HCT116 (cell line): ENCODE data around the gene KRT73. TPM values are rescaled to one million over a fixed set of nuclear protein-coding genes. Genes with fewer than 3 reads are reported as not detected.

Source experiments
- ATAC-seq: fragments of 200-7000 bp; cut with Tn5 transposase; 2 replicates; pipeline ENCODE4 v1.9.1; 2020; ENCODE audit warnings: mild to moderate bottlenecking, moderate library complexity
- BruUV-seq: library from RNA; stranded (reverse); fragments of 400-500 nt; replicated peaks from 2 replicates; lab custom pipeline; 2021; lab: Mats Ljungman, UMichigan
- CTCF ChIA-PET: fragments of 300-600 bp; sonication (Branson Sonifier 250); formaldehyde crosslinking; loops from one replicate; lab custom pipeline; 2021; ENCODE audit warnings: antibody characterized with exemption; lab: Charles Lee
- POLR2A ChIA-PET: fragments of 300-600, 350-600 bp; sonication (Branson Sonifier 250); formaldehyde crosslinking; loops from one replicate; lab custom pipeline; 2021; ENCODE audit warnings: antibody characterized with exemption; lab: Charles Lee
- RAD21 ChIA-PET, 2 experiments: fragments of 300-600 bp; sonication (Branson Sonifier 250); formaldehyde crosslinking; loops; one replicate each; lab custom pipeline; 2023; ENCODE audit warnings: low total read pairs in 2 of 2; ENCODE audit not compliant: uncharacterized antibody in 2 of 2, unreplicated experiment in 2 of 2, low non-redundant PET in 1 of 2; lab: Charles Lee
- DNase-seq: peaks from one replicate; pipeline ENCODE4 v3.0.0-alpha.2; 2010; ENCODE audit warnings: low read depth, low spot score
- H2AFZ ChIP-seq: fragments of 200-600 bp; shearing (Covaris generic), sonication (generic); 2 replicates; pipeline ENCODE4 v1.6.1; 2017; ENCODE audit warnings: low read depth, mixed run types, mixed read lengths, antibody characterized with exemption, low read length; ENCODE audit not compliant: poor library complexity, severe bottlenecking
- H3K27ac ChIP-seq: 2 replicates; pipeline ENCODE4 v1.5.1; 2012; ENCODE audit warnings: low read depth, low read length
- H3K27me3 ChIP-seq: fragments of 200-600 bp; sonication (generic); 2 replicates; pipeline ENCODE4 v1.6.1; 2016; ENCODE audit warnings: mixed run types, low read length, mixed read lengths; ENCODE audit not compliant: insufficient read depth
- H3K36me3 ChIP-seq, 2 experiments: fragments of 200-500 bp in 1 of 2; fragments of 200-600 bp in 1 of 2; sonication (Bioruptor generic) in 1 of 2; sonication (generic) in 1 of 2; 2 replicates each; pipeline versions ENCODE4 v1.5.1 to v1.6.1; 2014 to 2016; ENCODE audit warnings: low read length in 2 of 2, inconsistent platforms in 1 of 2, mixed read lengths in 1 of 2, mixed run types in 1 of 2; ENCODE audit not compliant: insufficient read depth in 2 of 2, control insufficient read depth in 1 of 2
- H3K4me1 ChIP-seq, 2 experiments: fragments of 200-600 bp in 1 of 2; sonication (generic) in 1 of 2; 2 replicates each; pipeline versions ENCODE4 v1.5.1 to v1.6.1; 2012 to 2017; ENCODE audit warnings: low read length in 2 of 2, inconsistent platforms in 1 of 2, mild to moderate bottlenecking in 1 of 2, mixed read lengths in 1 of 2, mixed run types in 1 of 2, moderate library complexity in 1 of 2; ENCODE audit not compliant: insufficient read depth in 2 of 2, control insufficient read depth in 1 of 2
- H3K4me2 ChIP-seq: fragments of 200-600 bp; sonication (generic); 2 replicates; pipeline ENCODE4 v1.6.1; 2017; ENCODE audit warnings: mixed run types, low read length, mixed read lengths
- H3K4me3 ChIP-seq, 2 experiments: fragments of 200-600 bp in 1 of 2; sonication (generic) in 1 of 2; replicated peaks in 1 of 2; 2 replicates each; pipeline ENCODE4 v1.5.1; 2011 to 2016; ENCODE audit warnings: low read length in 2 of 2, control low read depth in 1 of 2, low read depth in 1 of 2, mild to moderate bottlenecking in 1 of 2, mixed read lengths in 1 of 2, mixed run types in 1 of 2
- H3K79me2 ChIP-seq: fragments of 200-600 bp; sonication (generic); 2 replicates; pipeline ENCODE4 v1.6.1; 2017; ENCODE audit warnings: mild to moderate bottlenecking, mixed run types, low read length, moderate library complexity, mixed read lengths; ENCODE audit not compliant: insufficient read depth
- H3K9ac ChIP-seq: fragments of 200-600 bp; sonication (generic); 2 replicates; pipeline ENCODE4 v1.6.1; 2016; ENCODE audit warnings: low read length, mixed read lengths
- H3K9me2 ChIP-seq: fragments of 200-600 bp; sonication (generic), shearing (Covaris generic); 2 replicates; pipeline ENCODE4 v1.6.1; 2017; ENCODE audit warnings: mixed run types, mild to moderate bottlenecking, moderate library complexity; ENCODE audit not compliant: insufficient read depth
- H3K9me3 ChIP-seq, 2 experiments: fragments of 200-500 bp in 1 of 2; fragments of 200-600 bp in 1 of 2; sonication (Bioruptor generic) in 1 of 2; sonication (generic) in 1 of 2; 2 replicates each; pipeline ENCODE4 v1.6.1; 2014 to 2017; ENCODE audit warnings: low read length in 2 of 2, mixed read lengths in 2 of 2, inconsistent platforms in 1 of 2, low read depth in 1 of 2, mild to moderate bottlenecking in 1 of 2, mixed run types in 1 of 2, moderate library complexity in 1 of 2; ENCODE audit not compliant: control insufficient read depth in 1 of 2, insufficient read depth in 1 of 2
- H4K20me1 ChIP-seq: fragments of 200-600 bp; sonication (generic), shearing (Covaris generic); 2 replicates; pipeline ENCODE4 v1.6.1; 2017; ENCODE audit warnings: mixed run types, mild to moderate bottlenecking, moderate library complexity; ENCODE audit not compliant: insufficient read depth
- ATF3 ChIP-seq: IDR thresholded peaks from 2 replicates; pipeline ENCODE4 v1.6.1; 2012
- CBX3 ChIP-seq: IDR thresholded peaks from 2 replicates; pipeline ENCODE4 v1.6.1; 2012; ENCODE audit warnings: low read depth
- CTCF ChIP-seq, 3 experiments: fragments of 200-600 bp in 1 of 3; sonication (generic) in 1 of 3; IDR thresholded peaks in 2 of 3; conservative IDR thresholded peaks in 1 of 3; 2 replicates each; pipeline ENCODE4 v1.5.1; 2012 to 2017; ENCODE audit warnings: low read depth in 2 of 3, low read length in 2 of 3, antibody characterized with exemption in 1 of 3, borderline replicate concordance in 1 of 3, control low read depth in 1 of 3, mild to moderate bottlenecking in 1 of 3, mixed read lengths in 1 of 3, mixed run types in 1 of 3, moderate library complexity in 1 of 3; ENCODE audit not compliant: insufficient read depth in 1 of 3
- ELF1 ChIP-seq: IDR thresholded peaks from 2 replicates; pipeline ENCODE4 v1.6.1; 2012; ENCODE audit warnings: low read depth, borderline replicate concordance
- EZH2 ChIP-seq: fragments of 200-600 bp; sonication (generic); IDR thresholded peaks from 2 replicates; pipeline ENCODE4 v1.6.1; 2017; ENCODE audit warnings: antibody characterized with exemption, mixed run types
- EZH2phosphoT487 ChIP-seq: fragments of 200-600 bp; IDR thresholded peaks from 2 replicates; pipeline ENCODE4 v1.6.1; 2018; ENCODE audit warnings: antibody characterized with exemption, borderline replicate concordance
- FOSL1 ChIP-seq: IDR thresholded peaks from 2 replicates; pipeline ENCODE4 v1.6.1; 2012; ENCODE audit warnings: low read depth
- JUND ChIP-seq: IDR thresholded peaks from 2 replicates; pipeline ENCODE4 v1.6.1; 2012
- MAX ChIP-seq: IDR thresholded peaks from 2 replicates; pipeline ENCODE4 v1.6.1; 2012
- POLR2A ChIP-seq: IDR thresholded peaks from 2 replicates; pipeline ENCODE4 v1.7.0; 2011; ENCODE audit warnings: borderline replicate concordance; ENCODE audit not compliant: insufficient read depth, insufficient read length; ENCODE audit errors: extremely low read depth
- RAD21 ChIP-seq: IDR thresholded peaks from 2 replicates; pipeline ENCODE4 v1.6.1; 2012; ENCODE audit warnings: low read depth, mild to moderate bottlenecking
- REST ChIP-seq: IDR thresholded peaks from 2 replicates; pipeline ENCODE4 v1.6.1; 2012; ENCODE audit warnings: low read depth
- SIN3A ChIP-seq: IDR thresholded peaks from 2 replicates; pipeline ENCODE4 v1.6.1; 2012; ENCODE audit warnings: low read depth
- SP1 ChIP-seq: IDR thresholded peaks from 2 replicates; pipeline ENCODE4 v1.6.1; 2012; ENCODE audit warnings: low read depth
- SRF ChIP-seq: IDR thresholded peaks from 2 replicates; pipeline ENCODE4 v1.6.1; 2012; ENCODE audit warnings: low read depth
- TCF7L2 ChIP-seq: IDR thresholded peaks from 2 replicates; pipeline ENCODE4 v1.7.0; 2011; ENCODE audit warnings: borderline replicate concordance, inconsistent platforms; ENCODE audit not compliant: insufficient read depth, insufficient read length; ENCODE audit errors: extremely low read depth
- YY1 ChIP-seq: IDR thresholded peaks from 2 replicates; pipeline ENCODE4 v1.6.1; 2011; ENCODE audit warnings: low read length, low read depth, moderate library complexity, mild to moderate bottlenecking; ENCODE audit not compliant: insufficient replicate concordance; ENCODE audit errors: extremely low read depth
- ZBTB33 ChIP-seq: IDR thresholded peaks from 2 replicates; pipeline ENCODE4 v1.6.1; 2011; ENCODE audit warnings: mild to moderate bottlenecking, low read length, moderate library complexity; ENCODE audit not compliant: insufficient replicate concordance; ENCODE audit errors: extremely low read depth
- ZFX ChIP-seq: fragments of 450-650 bp; IDR thresholded peaks from 2 replicates; pipeline ENCODE4 v1.6.1; 2017
- ZNF274 ChIP-seq: fragments of 200-500 bp; sonication (Bioruptor generic); IDR thresholded peaks from 2 replicates; pipeline ENCODE4 v1.6.1; 2014; ENCODE audit warnings: mild to moderate bottlenecking, low read depth, low read length, inconsistent platforms
- intact Hi-C: fragments of 100-400 bp; cut with micrococcal nuclease; formaldehyde crosslinking; loops from 2 replicates; pipeline ENCODE4 v1.10.0; 2022
- total RNA-seq: library from RNA; stranded (reverse); gene quantifications from one replicate; pipeline ENCODE4 v1.2.1, GENCODE V29; 2021; ENCODE audit not compliant: unreplicated experiment

KRT73 gene
- total RNA-seq, 1 experiment from 2014 or later: not detected

- no peaks in the 10 kb centered on the region for H3K9me3 ChIP-seq
- H4K20me1 ChIP-seq: no peaks in the 10 kb centered on the region
- no peaks in the 10 kb centered on the region for H3K79me2 ChIP-seq
- H3K36me3 ChIP-seq: no peaks in the 10 kb centered on the region
- H3K4me2 ChIP-seq: no peak overlapping the region
- no peak overlapping the region for H2AFZ ChIP-seq
- H3K4me3 ChIP-seq: no peak overlapping the region
- DNase-seq (no peak), ATAC-seq (no peak)
- no peak for TF ChIP-seq RAD21
- no peak for TF ChIP-seq ZBTB33
- TF ChIP-seq MAX: no peak
- no peak for TF ChIP-seq REST
- TF ChIP-seq JUND: no peak
- TF ChIP-seq ZFX: no peak
- TF ChIP-seq ZNF274: no peak
- no peak for TF ChIP-seq CTCF (IDR thresholded peaks at IDR 0.05 in 2 of 3, conservative IDR thresholded peaks at IDR 0.05 in 1 of 3; ENCODE audit: borderline replicate concordance in 1 of 3, insufficient read depth in 1 of 3, low read depth in 2 of 3, low read length in 2 of 3)
- no peak for TF ChIP-seq POLR2A
- TF ChIP-seq TCF7L2: no peak
- TF ChIP-seq SP1: no peak
- TF ChIP-seq ELF1: no peak
- no peak for TF ChIP-seq CBX3
- TF ChIP-seq EZH2: no peak
- no peak for TF ChIP-seq SRF
- TF ChIP-seq EZH2phosphoT487: no peak
- TF ChIP-seq YY1: no peak
- no peak for TF ChIP-seq FOSL1
- no peak for TF ChIP-seq ATF3
- no peak for TF ChIP-seq SIN3A
- H3K4me1 ChIP-seq: peaks cover 0 to 21% of the 10 kb centered on the region in 2 experiments; a peak in 3 of 4 replicates
- no TSS peak for BruUV-seq
- ChIA-PET CTCF (no interaction called here), POLR2A (no interaction called here), RAD21 (no interaction called here)
- no peaks in the 10 kb centered on the region for H3K27me3 ChIP-seq
- no peak overlapping the region for H3K27ac ChIP-seq
- H3K9ac ChIP-seq: no peak overlapping the region
- no peaks in the 10 kb centered on the region for H3K9me2 ChIP-seq
- intact Hi-C loops: no loop called here
Measured at GRCh38 chr12:52605542-52605941, 12.8 kb downstream of the KRT73 start.
